Umbilical cord (tissue), 2 donors: ENCODE results near the gene SEC22B. TPM values are rescaled to one million over a fixed set of nuclear protein-coding genes. Genes with fewer than 3 reads are reported as not detected.
"Not testable (repeated sequence)": the region's sequence is repeated elsewhere in the genome, so short reads cannot be mapped to it uniquely, and the experiment has no call there.

Experiments
- DNase-seq: peaks from one replicate; pipeline ENCODE4 v3.0.0-alpha.2; 2015; ENCODE audit warnings: low spot score
- total RNA-seq: library from RNA; depleted of rRNA; stranded (reverse); fragments of >200 nt; gene quantifications from one replicate; pipeline ENCODE4 v1.2.3, GENCODE V29; 2014; ENCODE audit warnings: low replicate concordance; ENCODE audit not compliant: insufficient read depth

Gene SEC22B
- total RNA-seq, 1 donor from 2014 or later = 74.2 TPM

DNA sequence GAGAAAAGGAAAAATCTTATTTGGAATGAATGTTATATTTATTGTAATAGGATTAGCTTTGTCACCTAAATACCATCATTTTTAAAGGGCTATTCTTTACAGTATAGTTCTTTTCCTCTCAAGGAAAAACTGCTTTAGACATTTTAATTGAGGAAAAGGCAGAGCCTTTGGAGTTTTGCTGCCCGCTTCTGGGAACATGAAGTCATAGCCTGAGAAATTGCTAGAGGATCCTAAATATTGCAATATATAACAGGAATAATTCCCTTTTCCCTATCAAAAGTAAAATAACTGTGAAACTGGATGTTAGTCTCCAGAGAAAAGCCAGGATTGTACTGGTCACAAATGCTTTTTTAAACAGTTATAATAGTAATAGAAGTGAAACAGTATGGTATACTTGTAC lies 30.5 kb downstream of the SEC22B start:
- peak; percentile 1 for DNase-seq

DNA sequence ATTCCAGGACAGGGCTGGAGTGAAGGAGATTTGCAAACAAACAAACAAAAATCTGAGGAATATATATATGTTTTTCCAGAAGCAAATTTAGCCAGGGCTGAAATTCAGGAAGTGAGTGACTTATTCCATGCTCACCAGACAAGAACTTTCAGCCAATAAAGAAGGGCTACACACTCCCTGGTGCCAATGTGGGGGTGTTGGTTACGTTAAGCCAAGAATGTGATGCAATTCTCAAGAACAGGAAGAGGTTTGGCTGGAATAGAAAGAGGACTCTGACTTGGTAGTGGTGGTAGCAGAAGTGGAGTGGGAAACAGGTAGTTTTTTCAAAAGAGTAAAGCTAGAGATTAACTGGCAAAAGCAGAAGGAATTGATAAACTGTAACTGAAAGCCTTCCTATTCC lies 31.7 kb downstream of the SEC22B start:
- not testable (repeated sequence) for DNase-seq

DNA sequence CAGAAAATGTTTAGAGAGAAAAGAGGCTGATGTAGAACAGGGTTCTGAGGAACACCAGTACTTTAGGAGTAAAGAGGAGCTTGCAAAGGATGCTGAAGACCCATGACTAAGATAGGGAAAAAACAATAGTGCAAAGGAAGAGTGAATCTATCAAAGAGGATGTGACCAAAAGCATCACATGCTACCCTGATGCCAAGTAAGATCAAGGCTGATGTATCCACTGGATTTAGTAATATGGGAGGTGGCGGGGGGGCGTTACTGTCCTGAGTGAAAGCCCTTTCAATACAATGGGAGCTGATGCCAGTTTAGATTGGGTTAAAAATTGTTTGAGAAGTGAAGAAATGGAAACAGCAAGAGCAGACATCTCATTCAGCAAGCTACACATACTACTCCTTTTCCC lies 32.2 kb downstream of the SEC22B start:
- not testable (repeated sequence) for DNase-seq

DNA sequence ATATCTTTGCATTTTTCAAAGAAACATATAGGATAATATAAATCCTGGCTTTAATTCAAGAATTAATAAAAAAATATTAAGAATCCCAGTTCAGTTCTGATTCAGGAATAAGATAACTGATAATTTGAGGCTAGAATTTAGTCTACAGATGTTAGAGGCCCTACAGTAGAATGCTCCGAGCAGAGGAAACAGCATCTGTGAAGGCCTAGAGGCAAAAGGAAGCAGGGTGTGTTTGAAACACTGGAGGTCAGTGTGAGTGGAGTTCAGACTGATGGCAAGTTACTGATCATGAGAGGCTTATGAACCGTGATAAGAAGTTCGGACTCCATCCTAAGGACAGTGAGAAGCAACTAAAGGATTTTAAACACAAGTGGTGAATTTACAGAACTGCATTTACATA lies 33.0 kb downstream of the SEC22B start:
- DNase-seq = peak; percentile 47

DNA sequence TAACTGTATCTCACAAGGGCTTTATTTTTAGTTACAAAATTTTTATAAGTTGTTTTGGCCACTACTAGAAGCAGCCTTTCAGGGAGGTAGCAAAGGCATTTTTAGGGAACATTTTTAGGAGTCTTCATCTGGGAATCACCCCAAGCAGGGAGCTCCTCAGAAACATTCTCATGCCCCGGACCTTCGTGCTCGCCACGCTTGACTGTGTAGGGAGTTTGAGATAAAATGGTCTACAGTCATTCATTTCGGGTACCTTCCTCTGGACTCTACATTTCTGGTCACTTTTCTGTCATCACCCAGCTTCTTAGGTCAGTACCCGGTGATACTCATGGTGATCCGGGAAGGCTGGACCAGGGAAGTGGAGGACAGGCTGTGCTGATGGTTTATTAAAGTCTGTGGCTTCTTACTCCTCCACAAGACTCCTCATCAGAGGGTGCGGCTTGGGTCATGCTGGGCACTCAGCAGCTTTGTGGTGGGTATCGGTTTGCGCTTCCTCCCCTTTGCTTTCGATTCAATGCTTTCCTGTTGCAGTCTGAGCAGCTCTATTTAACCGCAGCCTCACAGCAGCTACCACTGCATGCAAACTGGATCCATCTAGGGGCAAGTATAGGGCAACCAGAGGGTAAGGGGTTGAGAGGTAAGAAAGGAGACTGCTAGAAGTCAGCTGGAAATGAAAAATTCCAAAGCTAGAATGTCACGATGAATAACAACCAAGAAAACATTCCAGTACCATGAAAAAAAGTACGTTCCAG lies 33.6 kb downstream of the SEC22B start:
- peak; percentile 43 for DNase-seq

DNA sequence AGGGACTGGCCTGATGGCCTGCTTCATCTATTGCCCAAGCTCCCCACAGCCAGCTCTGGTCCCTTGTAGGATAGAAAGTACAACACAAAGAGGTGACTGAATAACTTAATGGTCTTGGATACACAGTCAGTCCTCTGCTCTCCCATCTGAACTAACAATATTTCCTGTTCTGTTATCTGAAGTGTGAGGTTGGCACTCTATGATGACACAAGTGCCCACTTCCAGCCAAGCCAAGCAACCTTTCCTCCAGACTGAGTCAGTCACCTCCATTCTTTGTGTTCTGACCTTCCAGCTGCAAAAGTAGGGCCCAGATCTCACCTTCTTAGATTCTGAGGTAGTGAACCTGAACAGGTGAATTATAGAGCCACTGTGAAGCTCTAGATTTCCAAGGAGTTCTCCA lies 34.5 kb downstream of the SEC22B start:
- not testable (repeated sequence) for DNase-seq

DNA sequence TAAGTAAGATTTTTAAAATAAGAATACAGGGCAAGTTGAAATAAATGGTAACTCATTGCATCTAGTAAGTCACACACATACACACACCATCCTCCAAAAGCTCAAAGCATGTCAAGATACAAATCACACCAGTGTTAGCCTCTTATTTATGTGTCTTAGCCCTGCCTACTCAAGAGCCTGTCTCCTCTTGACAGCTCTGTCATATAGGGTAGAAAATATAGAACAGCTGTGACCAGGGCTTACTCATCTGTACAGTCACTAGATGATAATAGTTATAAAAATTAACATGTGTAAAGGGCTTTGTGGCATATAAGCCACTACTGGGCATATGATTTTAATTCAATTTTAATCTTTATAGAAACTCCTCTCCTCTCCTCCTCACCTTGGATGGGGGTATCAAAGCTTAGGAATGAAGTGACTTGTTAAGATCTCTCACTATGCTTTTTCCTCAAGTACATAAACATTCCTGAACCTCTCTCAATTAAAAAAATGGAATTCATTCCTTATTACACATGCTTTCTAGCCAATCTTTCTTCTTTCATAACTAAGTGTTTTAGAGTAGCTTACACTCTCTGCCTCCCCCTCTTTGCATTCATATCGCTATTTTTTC lies 35.6 kb downstream of the SEC22B start:
- not testable (repeated sequence) for DNase-seq

DNA sequence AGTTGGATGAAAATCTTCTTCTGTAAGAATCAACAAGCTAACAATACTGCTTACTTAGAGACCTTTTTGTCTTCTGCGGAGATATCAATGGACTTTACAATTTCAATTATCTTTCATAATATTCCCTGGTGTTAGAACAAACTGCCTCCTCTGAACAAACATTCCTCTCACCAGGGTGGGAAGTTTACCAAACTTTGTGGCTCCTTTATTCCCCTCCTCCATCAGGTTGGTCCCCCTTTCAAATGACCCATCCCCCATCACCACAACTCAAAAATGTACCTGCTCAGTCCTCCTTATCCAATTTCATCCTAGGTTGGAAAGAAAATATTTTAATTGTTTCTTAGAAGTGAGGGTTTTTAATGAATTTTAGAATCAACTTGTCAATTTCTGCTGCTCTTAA lies 40.2 kb downstream of the SEC22B start:
- not testable (repeated sequence) for DNase-seq

DNA sequence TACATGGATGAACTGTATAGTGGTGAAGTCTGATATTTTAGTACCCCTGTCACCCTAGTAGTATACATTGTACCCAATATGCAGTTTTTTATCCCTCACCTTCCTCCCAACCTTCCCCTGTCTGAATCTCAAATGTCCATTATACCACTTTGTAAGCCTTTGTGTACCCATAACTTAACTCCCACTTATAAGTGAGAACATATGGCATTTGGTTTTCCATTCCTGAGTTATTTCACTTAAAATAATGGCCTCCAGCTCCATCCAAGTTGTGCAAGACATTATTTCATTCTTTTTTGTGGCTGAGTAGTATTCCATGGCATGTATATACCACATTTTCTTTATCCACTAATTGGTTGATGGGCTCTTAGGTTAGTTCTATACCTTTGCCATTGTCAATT lies 42.4 kb downstream of the SEC22B start:
- DNase-seq = not testable (repeated sequence)

DNA sequence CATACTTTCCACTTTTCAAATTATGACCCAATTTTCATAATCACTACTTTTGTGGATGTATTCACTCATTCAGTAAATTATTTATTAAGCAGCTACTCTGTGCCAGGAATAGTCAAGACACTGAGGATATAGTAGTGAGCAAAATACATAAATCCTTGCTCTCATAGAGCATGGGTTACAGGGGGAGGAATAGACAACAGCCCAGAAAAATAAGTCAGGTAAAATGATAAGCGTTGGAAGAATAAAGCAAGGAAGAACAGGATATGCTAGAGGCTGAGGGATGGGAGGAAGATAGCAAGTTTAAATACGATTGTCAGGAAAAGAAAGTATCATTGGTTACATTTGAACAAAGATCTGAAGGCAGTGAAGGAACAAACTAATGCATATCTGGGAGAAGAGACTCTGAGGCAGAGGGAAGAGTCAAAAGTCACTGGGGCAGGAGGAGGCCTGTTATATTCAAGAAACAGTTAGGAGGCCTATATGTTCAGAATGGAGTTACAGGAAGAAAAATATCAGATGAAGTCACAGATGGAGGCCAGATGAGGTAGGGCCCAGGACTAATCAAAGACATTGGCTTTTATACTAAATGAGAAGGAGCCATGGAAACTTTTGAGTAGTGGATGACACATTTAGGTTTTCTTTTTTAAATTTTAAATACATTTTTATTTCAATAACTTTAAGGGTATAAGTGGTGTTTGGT lies 42.9 kb downstream of the SEC22B start:
- peak; percentile 1 for DNase-seq

DNA sequence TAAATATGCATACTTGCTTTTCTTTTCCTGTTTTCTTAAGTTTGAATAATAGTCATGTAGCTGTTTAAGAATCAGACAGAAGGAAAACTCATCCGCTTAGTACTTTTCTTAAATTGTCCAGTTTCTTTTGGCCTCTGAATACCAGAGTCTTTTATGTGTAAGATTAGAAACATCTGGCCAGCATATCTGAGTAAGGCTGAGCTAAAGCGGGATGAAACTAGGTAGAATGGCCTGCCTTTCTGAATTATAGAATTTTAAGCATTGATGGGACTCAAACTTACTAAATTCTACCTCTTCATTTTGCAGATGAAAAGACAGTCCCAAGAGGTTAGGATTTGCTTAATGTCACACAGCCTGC lies 43.9 kb downstream of the SEC22B start:
- DNase-seq = not testable (repeated sequence)

DNA sequence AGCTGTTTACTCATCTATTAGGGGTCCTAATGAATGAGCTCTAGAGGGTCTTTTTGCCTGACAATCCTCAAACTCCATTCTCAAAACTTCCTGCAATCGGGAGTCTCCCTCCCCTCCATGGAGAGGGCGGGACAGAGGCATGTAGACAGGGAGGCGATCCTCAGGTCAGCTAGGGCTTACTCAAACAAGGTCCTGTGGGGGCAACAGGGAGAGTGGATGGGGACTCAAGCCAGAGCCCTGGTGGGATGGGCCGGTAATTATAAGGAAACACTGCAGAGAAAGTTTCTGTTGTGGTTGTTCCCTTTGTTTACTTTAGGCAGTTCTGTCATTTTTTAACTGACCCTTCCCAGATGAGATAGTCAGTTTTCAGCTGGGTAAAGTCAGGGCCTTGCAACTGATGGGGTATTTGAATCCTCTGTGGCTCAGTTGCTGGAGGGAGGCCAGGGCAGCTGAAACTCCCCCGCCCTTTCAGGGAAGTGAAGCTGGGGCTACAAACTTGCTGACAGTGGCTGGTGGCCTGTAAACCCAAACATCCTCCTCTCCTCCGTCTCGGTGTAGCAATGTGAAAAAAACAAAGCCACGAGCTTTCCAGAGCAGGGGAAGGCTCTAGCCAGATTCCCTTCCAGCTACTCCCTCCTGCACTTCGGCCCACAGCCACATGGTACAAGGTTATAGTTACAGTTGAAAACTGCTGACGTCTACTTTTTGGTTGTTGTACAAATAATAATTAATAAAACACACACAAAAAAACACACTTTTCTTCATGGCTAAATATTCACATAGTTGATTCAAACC lies 44.5 kb downstream of the SEC22B start:
- DNase-seq = peak; percentile 85

DNA sequence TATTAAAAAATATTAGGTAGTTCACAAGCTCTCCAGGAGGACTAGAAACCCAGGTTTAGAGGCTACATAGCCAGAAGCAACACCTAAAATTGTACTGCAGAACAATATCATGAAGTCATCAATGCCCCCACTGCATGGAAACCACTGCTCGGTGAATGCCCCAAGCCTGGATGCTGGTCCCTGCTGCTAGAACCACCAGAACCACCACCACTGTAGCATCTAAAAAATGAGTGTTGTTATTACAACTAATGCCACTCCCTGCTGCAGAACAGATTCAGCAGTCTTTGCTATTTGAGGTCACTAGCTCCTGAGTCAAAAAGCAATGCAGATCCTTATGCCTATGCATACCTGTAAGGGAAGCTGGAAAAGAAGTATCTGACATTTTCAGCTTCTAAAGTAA lies 48.4 kb downstream of the SEC22B start:
- not testable (repeated sequence) for DNase-seq

DNA sequence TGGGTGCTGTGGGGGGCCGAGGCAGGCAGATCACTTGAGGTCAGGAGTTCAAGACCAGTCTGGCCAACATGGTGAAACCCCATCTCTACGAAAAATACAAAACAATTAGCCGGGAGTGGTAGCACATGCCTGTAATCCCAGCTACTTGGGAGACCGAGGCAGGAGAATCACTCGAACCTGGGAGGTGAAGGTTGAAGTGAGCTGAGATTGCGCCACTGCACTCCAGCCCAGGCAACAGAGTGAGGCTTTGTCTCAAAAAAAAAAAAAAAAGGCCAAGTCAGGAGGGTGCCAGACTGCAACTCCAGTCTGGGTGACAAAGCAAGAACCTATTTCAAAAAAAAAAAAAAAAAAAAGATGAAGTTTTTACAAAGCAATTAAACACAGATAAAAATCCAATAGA lies 50.1 kb downstream of the SEC22B start:
- DNase-seq = not testable (repeated sequence)

DNA sequence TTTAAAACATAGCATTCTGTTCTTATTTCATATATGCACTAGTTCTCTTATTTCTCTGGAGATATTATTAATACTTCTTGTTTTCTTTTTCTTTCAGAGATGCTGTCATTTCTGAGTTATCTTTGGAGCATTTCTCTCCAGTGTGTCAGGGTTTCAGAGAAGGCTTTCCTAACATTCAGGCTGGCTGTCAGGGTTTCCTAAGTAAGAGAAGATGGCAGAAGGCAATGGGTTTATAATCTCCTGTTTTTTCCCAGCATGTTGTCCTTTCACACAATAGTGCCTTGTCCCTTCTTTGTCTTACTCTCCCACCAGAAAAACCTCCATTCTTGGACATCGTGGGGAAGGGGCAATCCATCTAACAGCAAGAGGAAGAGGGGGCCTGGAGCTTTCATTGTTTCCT lies 51.7 kb downstream of the SEC22B start:
- DNase-seq = not testable (repeated sequence)

DNA sequence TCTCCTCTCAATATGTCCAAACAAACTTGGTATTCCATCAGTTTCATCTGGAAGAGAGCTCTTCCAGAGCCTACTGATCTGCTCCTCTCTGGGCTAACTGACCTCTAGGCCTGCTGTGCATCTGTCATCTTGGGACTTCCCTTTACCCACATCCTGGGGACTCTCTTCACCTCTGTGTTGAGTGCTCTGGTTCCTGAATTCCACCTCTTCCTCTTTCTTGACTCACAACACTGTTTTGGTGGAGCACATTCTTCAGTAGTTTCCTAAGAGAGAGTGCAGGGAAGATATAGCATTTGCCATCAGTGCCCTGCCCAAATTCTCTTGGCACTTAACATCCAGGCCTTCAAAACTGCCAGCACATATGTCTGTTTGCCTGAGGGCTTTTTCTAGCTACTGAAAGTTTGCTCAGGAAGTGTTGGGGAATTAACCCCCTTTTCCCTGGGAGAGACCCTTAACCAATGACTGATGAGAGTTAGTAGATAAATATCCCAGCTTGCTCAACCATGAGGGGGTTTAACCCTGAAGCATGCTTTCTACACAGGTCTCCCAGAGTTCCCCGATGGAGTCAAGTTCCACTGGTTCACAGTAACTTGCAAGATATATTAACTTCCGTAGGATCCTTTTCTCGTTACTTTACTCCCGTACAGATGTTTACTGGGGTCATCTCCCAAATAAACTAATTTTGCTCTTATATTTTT lies 52.4 kb downstream of the SEC22B start:
- DNase-seq = not testable (repeated sequence)

DNA sequence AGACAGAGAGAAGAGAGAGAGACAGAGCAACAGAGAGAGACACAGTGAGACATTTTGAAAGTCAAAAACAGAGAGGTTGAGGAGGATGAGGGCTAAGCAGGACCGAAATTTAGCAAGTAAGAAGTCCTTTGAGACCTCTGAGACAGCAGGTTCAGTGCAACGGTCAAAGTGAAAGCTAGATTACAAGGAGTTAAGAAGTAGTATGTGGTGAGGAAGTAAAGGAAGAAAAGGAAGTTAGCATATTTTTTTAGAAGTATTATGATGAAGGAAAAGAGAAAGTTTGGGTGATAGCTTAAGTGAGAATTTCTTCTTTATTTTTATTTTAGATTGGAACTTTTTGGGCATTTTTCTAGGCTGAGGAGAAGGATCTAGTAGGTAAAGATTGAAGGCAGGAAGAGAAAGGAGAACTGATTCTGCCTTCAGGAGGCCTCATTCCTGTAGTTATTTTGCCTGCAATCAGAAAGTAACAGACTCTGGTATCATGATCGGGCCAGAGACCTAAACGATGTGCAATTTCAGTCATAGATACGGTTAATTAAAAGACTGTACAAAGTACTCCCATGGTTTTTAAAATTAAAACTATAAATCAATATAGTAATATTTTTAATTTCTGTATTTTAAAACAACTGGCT lies 53.9 kb downstream of the SEC22B start:
- not testable (repeated sequence) for DNase-seq

DNA sequence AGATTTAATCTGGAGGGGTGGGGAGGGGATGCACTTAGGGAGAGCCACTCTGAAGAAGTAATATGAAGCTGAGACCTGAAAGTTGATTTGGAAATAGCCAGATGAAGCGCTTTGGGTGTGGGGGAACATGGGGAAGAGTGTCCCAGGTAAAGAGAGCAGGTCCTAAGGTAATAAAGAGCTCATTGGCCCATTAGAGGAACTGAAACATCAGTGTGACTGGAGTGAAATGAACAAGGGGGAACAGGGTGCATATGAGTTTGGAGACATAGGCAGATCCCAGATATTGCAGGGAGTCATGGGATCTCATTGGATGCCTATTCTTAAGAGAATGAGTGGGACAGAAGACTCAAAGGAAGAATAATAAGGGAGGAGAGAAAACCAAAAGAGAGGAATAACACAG lies 54.5 kb downstream of the SEC22B start:
- DNase-seq = not testable (repeated sequence)

DNA sequence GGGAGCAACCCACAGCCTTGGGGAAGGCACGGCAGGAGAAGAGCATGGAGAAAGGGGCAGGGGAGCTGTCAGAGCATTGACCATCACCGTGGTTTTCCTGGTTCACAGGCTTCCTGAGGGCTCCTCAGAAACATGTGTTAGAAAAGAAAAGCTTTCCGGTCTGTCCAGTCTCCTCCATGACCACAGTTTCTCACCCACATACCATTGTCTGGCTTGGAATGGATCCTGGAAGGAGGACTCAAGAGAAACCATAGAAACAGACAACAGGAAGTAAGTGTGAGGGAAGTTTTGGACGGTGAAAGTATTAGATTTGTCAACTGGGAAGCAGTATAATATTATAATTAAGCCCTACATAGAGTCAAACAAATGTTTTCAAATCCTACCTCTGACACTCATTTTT lies 55.8 kb downstream of the SEC22B start:
- DNase-seq = not testable (repeated sequence)

DNA sequence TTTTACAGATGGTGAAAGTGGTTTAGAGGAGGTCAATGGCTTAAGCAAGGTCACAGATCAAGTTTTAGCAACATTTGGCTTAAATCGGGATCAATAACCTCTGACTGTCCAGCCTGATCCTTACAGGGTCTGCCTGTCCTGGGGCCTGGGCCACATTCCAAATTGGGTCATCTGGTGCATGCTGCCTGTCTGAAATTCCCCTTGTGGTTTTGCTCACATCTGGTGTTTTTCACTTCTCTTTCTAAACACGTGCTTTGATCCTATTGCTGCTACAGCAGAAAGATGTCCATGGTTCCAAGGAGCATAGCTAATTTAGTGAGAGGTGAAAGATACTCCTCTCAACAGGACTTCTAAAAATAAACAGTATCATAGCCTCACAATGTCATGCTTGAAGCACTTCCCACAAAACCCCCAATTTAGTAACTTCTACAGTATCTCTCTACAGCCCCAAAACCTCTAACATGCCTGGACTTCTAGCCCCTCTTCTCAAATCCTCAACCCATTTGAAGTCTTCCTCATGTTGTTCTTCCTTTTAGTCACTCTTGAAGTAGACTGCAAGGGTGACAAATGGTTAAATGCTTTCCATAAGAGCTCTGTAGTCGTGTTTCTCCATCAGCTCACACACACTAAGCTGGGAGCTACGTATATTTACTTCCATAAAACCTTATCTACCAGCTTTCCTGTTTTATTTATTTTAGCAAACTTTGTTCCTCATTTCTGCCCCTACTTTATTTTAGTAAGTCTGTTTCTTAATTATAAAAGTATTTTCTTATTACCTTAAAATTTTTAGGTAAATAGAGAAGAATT lies 58.7 kb downstream of the SEC22B start:
- DNase-seq = peak; percentile 63
